GM12878 (cell line): ENCODE results near the gene RNF168. TPM values are rescaled to one million over a fixed set of nuclear protein-coding genes. Genes with fewer than 3 reads are reported as not detected.

Experiments used
- ATAC-seq: fragments of 200-7000 bp; cut with Tn5 transposase; 3 replicates; pipeline ENCODE4 v1.9.1; 2020; ENCODE audit warnings: mild to moderate bottlenecking, moderate library complexity
- BruUV-seq: library from RNA; stranded (reverse); fragments of 400-500 nt; replicated peaks from 2 replicates; lab custom pipeline; 2021; lab: Mats Ljungman, UMichigan
- CTCF ChIA-PET: fragments of 300-600 bp; sonication (Branson Sonifier 250); formaldehyde crosslinking; extraction: SDS; loops from one replicate; lab custom pipeline; 2021; ENCODE audit warnings: inconsistent platforms; lab: Yijun Ruan, JAX
- POLR2A ChIA-PET: fragments of 350-600 bp; formaldehyde crosslinking; extraction: SDS; loops from one replicate; lab custom pipeline; 2021; ENCODE audit warnings: inconsistent platforms; lab: Charles Lee
- RAD21 ChIA-PET: fragments of 300-600 bp; sonication (Branson Sonifier 250); formaldehyde crosslinking; loops from one replicate; lab custom pipeline; 2023; ENCODE audit warnings: antibody characterized with exemption; ENCODE audit not compliant: unreplicated experiment; lab: Charles Lee
- SMC1A ChIA-PET: fragments of 300-600 bp; sonication (Branson Sonifier 250); formaldehyde crosslinking; loops from one replicate; lab custom pipeline; 2023; ENCODE audit not compliant: unreplicated experiment, uncharacterized antibody; lab: Charles Lee
- DNase-seq: peaks from one replicate; pipeline ENCODE4 v3.0.0-alpha.2; 2011; ENCODE audit warnings: low read depth, low spot score
- FAIRE-seq: peaks from 3 replicates; lab custom pipeline; 2011; peaks lifted over from hg19 to GRCh38; lab: Jason Lieb, UNC
- H2AFZ ChIP-seq: 2 replicates; pipeline ENCODE4 v1.6.0; 2011; ENCODE audit warnings: low read depth, low read length, control low read depth; ENCODE audit not compliant: control insufficient read depth
- H3K27ac ChIP-seq: 2 replicates; pipeline ENCODE4 v1.5.1; 2011; ENCODE audit warnings: control low read depth; ENCODE audit not compliant: control insufficient read depth, insufficient read depth
- H3K27me3 ChIP-seq, 2 experiments: replicated peaks in 1 of 2; 2 replicates each; pipeline versions ENCODE4 v1.6.0 to v1.6.1; 2011; ENCODE audit warnings: low read length in 1 of 2; ENCODE audit not compliant: control insufficient read depth in 2 of 2, insufficient read depth in 2 of 2
- H3K36me3 ChIP-seq, 2 experiments: 2 replicates each; pipeline ENCODE4 v1.5.1; 2011; ENCODE audit warnings: low read length in 1 of 2; ENCODE audit not compliant: control insufficient read depth in 2 of 2, insufficient read depth in 2 of 2
- H3K4me1 ChIP-seq: 2 replicates; pipeline ENCODE4 v1.6.1; 2011; ENCODE audit warnings: mild to moderate bottlenecking, low read length, moderate library complexity, mixed read lengths; ENCODE audit not compliant: control insufficient read depth, insufficient read depth
- H3K4me2 ChIP-seq: 2 replicates; pipeline ENCODE4 v1.6.0; 2011; ENCODE audit warnings: control low read depth; ENCODE audit not compliant: control insufficient read depth, insufficient read depth
- H3K4me3 ChIP-seq: fragments of 200-600 bp; sonication (generic); 2 replicates; pipeline ENCODE4 v1.5.1; 2016
- H3K79me2 ChIP-seq: 2 replicates; pipeline ENCODE4 v1.6.0; 2011; ENCODE audit warnings: low read length; ENCODE audit not compliant: control insufficient read depth, insufficient read depth
- H3K9ac ChIP-seq: 2 replicates; pipeline ENCODE4 v1.8.0; 2011; ENCODE audit warnings: low read length, control low read depth, mixed read lengths; ENCODE audit not compliant: control insufficient read depth, insufficient read depth
- H3K9me3 ChIP-seq: replicated peaks from 3 replicates; pipeline ENCODE4 v1.5.1; 2011; ENCODE audit warnings: mild to moderate bottlenecking, low read length; ENCODE audit not compliant: control insufficient read depth, insufficient read depth
- H4K20me1 ChIP-seq: 2 replicates; pipeline ENCODE4 v1.6.0; 2011; ENCODE audit not compliant: control insufficient read depth, insufficient read depth
- ASH2L ChIP-seq: fragments of 300-600, 200-600 bp; sonication (generic); IDR thresholded peaks from 2 replicates; pipeline ENCODE4 v1.6.1; 2017; ENCODE audit warnings: low read depth, mild to moderate bottlenecking, borderline replicate concordance
- BCL11A ChIP-seq: IDR thresholded peaks from 2 replicates; pipeline ENCODE4 v1.6.1; 2011; ENCODE audit warnings: low read depth, low read length
- CBFB ChIP-seq: IDR thresholded peaks from 2 replicates; pipeline ENCODE4 v1.6.1; 2016; ENCODE audit warnings: antibody characterized with exemption, low read depth
- CREM ChIP-seq: IDR thresholded peaks from 2 replicates; pipeline ENCODE4 v1.6.1; 2014; ENCODE audit warnings: antibody characterized with exemption, low read depth
- EP300 ChIP-seq, 2 experiments: fragments of 150-350 bp in 1 of 2; IDR thresholded peaks; 2 replicates each; pipeline ENCODE4 v1.6.1; 2011 to 2012; ENCODE audit warnings: low read depth in 2 of 2, low read length in 2 of 2, borderline replicate concordance in 1 of 2, improper control_type of control experiment in 1 of 2, inconsistent platforms in 1 of 2; ENCODE audit not compliant: control insufficient read depth in 1 of 2
- HSF1 ChIP-seq: fragments of 150-350 bp; IDR thresholded peaks from 2 replicates; pipeline ENCODE4 v1.6.1; 2014; ENCODE audit warnings: mild to moderate bottlenecking, low read depth, low read length
- IKZF1 ChIP-seq: fragments of 450-650 bp; conservative IDR thresholded peaks from 2 replicates; pipeline ENCODE4 v1.6.1; 2017; ENCODE audit warnings: antibody characterized with exemption, mild to moderate bottlenecking
- MTA3 ChIP-seq: IDR thresholded peaks from 2 replicates; pipeline ENCODE4 v1.6.1; 2012; ENCODE audit warnings: low read length, inconsistent platforms, borderline replicate concordance
- MXI1 ChIP-seq: fragments of 150-350 bp; IDR thresholded peaks from 2 replicates; pipeline ENCODE4 v1.6.1; 2011; ENCODE audit warnings: low read depth, mild to moderate bottlenecking, inconsistent platforms, low read length, improper control_type of control experiment
- NRF1 ChIP-seq: conservative IDR thresholded peaks from 2 replicates; pipeline ENCODE4 v1.6.1; 2011; ENCODE audit warnings: mild to moderate bottlenecking, low read depth, low read length, improper control_type of control experiment
- PKNOX1 ChIP-seq: fragments of 450-650 bp; IDR thresholded peaks from 2 replicates; pipeline ENCODE4 v1.6.1; 2016; ENCODE audit warnings: mild to moderate bottlenecking
- PRDM15 ChIP-seq: fragments of 450-650 bp; formaldehyde crosslinking; IDR thresholded peaks from 2 replicates; pipeline ENCODE4 v1.4.0; 2020; ENCODE audit warnings: mild to moderate bottlenecking, moderate library complexity
- RAD21 ChIP-seq: IDR thresholded peaks from 2 replicates; pipeline ENCODE4 v1.6.1; 2011; ENCODE audit warnings: mild to moderate bottlenecking, low read depth, low read length, moderate library complexity; ENCODE audit not compliant: insufficient read depth
- RFX5 ChIP-seq: IDR thresholded peaks from 2 replicates; pipeline ENCODE4 v1.6.1; 2011; ENCODE audit warnings: low read depth, low read length, improper control_type of control experiment
- RUNX3 ChIP-seq: IDR thresholded peaks from 2 replicates; pipeline ENCODE4 v1.6.1; 2012; ENCODE audit warnings: low read length, inconsistent platforms
- SPI1 ChIP-seq: IDR thresholded peaks from 2 replicates; pipeline ENCODE4 v1.6.1; 2011; ENCODE audit warnings: low read depth, mild to moderate bottlenecking, low read length, moderate library complexity, borderline replicate concordance; ENCODE audit not compliant: insufficient read depth
- STAT3 ChIP-seq: IDR thresholded peaks from 2 replicates; pipeline ENCODE4 v1.6.1; 2011; ENCODE audit warnings: low read depth, low read length, improper control_type of control experiment
- TCF3 ChIP-seq: IDR thresholded peaks from 2 replicates; pipeline ENCODE4 v1.6.1; 2012; ENCODE audit warnings: low read depth, mild to moderate bottlenecking, low read length, borderline replicate concordance; ENCODE audit not compliant: insufficient read depth
- WGBS: methylation state at CpG from one replicate; pipeline ENCODE4 v1.1.6; 2016; ENCODE audit warnings: low lambda C conversion rate; ENCODE audit not compliant: insufficient replicate concordance, insufficient coverage; ENCODE audit errors: missing lambda C conversion rate; 5-methylcytosine and 5-hydroxymethylcytosine counted together
- in situ Hi-C: fragments of 300-500 bp; cut with MboI; formaldehyde crosslinking; loops from 9 replicates; pipeline ENCODE4 v1.14.3; 2018; ENCODE audit warnings: mixed read lengths
- intact Hi-C: fragments of 100-400 bp; cut with micrococcal nuclease; formaldehyde crosslinking; loops from one replicate; pipeline ENCODE4 v1.14.2; 2022; ENCODE audit not compliant: unreplicated experiment
- polyA plus RNA-seq, 11 experiments: library from polyadenylated mRNA; depleted of rRNA in 4 of 11; unstranded in 6 of 11; stranded (reverse) in 5 of 11; fragments of >200 nt; fragmentation: Nextera tagmentation in 4 of 11; fragmentation: Illumina TruSeq in 1 of 11; extraction: Ambion mirVana in 4 of 11; extraction: Trizol in 1 of 11; gene quantifications; 1 replicate in 1 of 11; 2 replicates in 10 of 11; pipeline versions ENCODE4 v1.2.1 to v1.2.3, GENCODE V29; 2011 to 2016; ENCODE audit warnings: inconsistent platforms in 2 of 11, missing spikeins in 2 of 11, low read depth in 1 of 11
- total RNA-seq, 4 experiments: library from RNA; depleted of rRNA in 3 of 4; stranded (reverse); fragments of >200 nt in 3 of 4; fragmentation: Illumina TruSeq in 1 of 4; extraction: Trizol in 1 of 4; gene quantifications; 2 replicates each; pipeline versions ENCODE4 v1.2.1 to v1.2.3, GENCODE V29; 2013 to 2021

Gene RNF168
- total and polyA plus RNA-seq, 10 of the 15 experiments (the other 5 are each of a cell fraction or from before 2014, with no cell fraction given) = 12.7 to 47.5 (median 24.8) TPM

GRCh38 chr3:196502775-196503195, 783 bp downstream of the RNF168 start:
- RAD21 ChIA-PET = interaction anchor here (1.1 kb wide), 1 partner anchor 62 kb away, joined by 4 read pairs; no protein-coding TSS in a partner anchor
- Histone ChIP-seq H3K36me3 (peaks cover 0 to 5% of the 10 kb centered on the region in 2 experiments; a peak in 2 of 4 replicates), H3K27ac (peak overlapping the region; percentile 99), H3K4me1 (no peaks in the 10 kb centered on the region), H3K4me3 (peak overlapping the region; percentile 99), H2AFZ (peak overlapping the region; percentile 55), H3K9me3 (peaks cover 3% of the 10 kb centered on the region; the same call in 1 of the 3 replicates), H3K27me3 (no peaks in the 10 kb centered on the region), H3K4me2 (peak overlapping the region; percentile 72), H4K20me1 (0 out of 2 replicates have a peak, but pooled peaks cover 3% of the 10 kb centered on the region), H3K79me2 (peaks cover 55% of the 10 kb centered on the region), H3K9ac (peak overlapping the region; percentile 96)
- CTCF ChIA-PET = no interaction called here
- SMC1A ChIA-PET = interaction anchor here (1.0 kb wide), 1 partner anchor 63 kb away, joined by 3 read pairs; no protein-coding TSS in a partner anchor
- ATAC-seq (peak; percentile 37), DNase-seq (no peak), FAIRE-seq (no peak)
- POLR2A ChIA-PET = interaction anchor here (0.8 to 1.5 kb wide), 3 partner anchors 37 to 212 kb away, joined by 4 to 10 read pairs (median 4); no protein-coding TSS in a partner anchor
- intact Hi-C loops = loop anchor here (1.0 to 5.0 kb wide), 2 partner anchors 60 to 66 kb away; partner anchors contain the start of genes FBXO45 and WDR53
- in situ Hi-C loops = no loop called here
- BruUV-seq = no TSS peak
- 1% methylated on average over 27 of the region's 27 CpGs for WGBS
- TF ChIP-seq BCL11A (0 out of 2 replicates have a peak, but pooled peaks have one; percentile 16), ASH2L (0 out of 2 replicates have a peak, but pooled peaks have one; percentile 38), STAT3 (no peak), EP300 (IDR thresholded peaks at IDR 0.05; ENCODE audit: borderline replicate concordance in 1 of 2, control insufficient read depth in 1 of 2, low read depth in 2 of 2, low read length in 2 of 2) (no peak; a peak in 1 of 4 replicates), CBFB (peak; percentile 21; the same call in 1 of the 2 replicates), CREM (0 out of 2 replicates have a peak, but pooled peaks have one; percentile 15), RUNX3 (peak; percentile 67), TCF3 (no peak), PRDM15 (CRISPR knock-in tag) (no peak), NRF1 (no peak), MTA3 (no peak), PKNOX1 (no peak), MXI1 (no peak), RFX5 (no peak), RAD21 (peak; percentile 6; the same call in 1 of the 2 replicates), HSF1 (no peak), IKZF1 (no peak), SPI1 (peak; percentile 67; the same call in 1 of the 2 replicates)
